Measurements from ENCODE around the gene DCAF11.

DNA sequence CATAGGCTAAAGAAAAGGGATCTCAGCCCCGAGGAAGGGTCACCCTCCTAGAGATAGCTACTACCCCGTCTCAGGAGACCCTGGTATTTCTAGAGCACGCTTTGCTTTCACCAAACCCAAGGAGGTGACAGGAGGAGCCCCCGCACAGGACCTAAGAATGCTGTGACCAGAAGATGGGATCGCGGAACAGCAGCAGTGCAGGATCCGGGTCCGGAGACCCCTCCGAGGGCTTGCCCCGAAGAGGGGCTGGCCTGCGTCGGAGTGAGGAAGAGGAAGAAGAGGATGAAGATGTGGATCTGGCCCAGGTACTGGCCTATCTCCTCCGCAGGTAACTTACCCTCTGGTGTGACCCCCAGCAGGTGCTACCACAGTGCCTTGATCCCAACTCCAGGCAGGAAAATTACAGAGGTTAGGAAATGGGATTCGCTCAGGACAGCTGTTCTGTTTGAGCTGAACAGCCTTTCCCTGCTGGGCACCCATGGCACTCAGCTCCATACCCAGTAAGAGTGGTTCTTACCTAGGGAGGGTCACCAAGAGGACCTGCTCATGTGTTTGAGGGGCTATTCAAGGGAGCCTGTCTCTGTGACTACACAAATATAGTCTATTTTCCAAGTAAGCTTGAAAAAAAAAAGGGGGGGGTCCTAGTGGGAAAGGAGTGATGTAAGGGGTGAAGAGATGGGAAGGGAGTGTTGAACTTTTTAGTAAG, 998 bp downstream of the DCAF11 start:
- TF ChIP-seq, protein P1, sequence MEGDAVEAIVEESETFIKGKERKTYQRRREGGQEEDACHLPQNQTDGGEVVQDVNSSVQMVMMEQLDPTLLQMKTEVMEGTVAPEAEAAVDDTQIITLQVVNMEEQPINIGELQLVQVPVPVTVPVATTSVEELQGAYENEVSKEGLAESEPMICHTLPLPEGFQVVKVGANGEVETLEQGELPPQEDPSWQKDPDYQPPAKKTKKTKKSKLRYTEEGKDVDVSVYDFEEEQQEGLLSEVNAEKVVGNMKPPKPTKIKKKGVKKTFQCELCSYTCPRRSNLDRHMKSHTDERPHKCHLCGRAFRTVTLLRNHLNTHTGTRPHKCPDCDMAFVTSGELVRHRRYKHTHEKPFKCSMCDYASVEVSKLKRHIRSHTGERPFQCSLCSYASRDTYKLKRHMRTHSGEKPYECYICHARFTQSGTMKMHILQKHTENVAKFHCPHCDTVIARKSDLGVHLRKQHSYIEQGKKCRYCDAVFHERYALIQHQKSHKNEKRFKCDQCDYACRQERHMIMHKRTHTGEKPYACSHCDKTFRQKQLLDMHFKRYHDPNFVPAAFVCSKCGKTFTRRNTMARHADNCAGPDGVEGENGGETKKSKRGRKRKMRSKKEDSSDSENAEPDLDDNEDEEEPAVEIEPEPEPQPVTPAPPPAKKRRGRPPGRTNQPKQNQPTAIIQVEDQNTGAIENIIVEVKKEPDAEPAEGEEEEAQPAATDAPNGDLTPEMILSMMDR (IDR thresholded peaks at IDR 0.05; ENCODE audit: insufficient read depth, low read length, poor library complexity, severe bottlenecking) = no peak
- no peak for TF ChIP-seq EZH2phosphoT487 (conservative IDR thresholded peaks at IDR 0.05; ENCODE audit: low read length)
